IPS DF 19.7 (cell line): Measurements from ENCODE around the gene NRP1.
"Not testable (repeated sequence)": the region's sequence is repeated elsewhere in the genome, so short reads cannot be mapped to it uniquely, and the experiment has no call there.

ENCODE experiments used
- DNase-seq: peaks from one replicate; pipeline ENCODE4 v3.0.0-alpha.2; 2013; ENCODE audit warnings: low read depth, low spot score

The NRP1 gene

GRCh38 chr10:33237736-33238624 lies 96.5 kb downstream of the NRP1 start:
- no peak for DNase-seq

GRCh38 chr10:33236916-33237315 lies 97.6 kb downstream of the NRP1 start:
- DNase-seq: no peak

- DNase-seq: no peak
These were observed 98.5 kb downstream of the NRP1 start for GRCh38 chr10:33235951-33236350.

- DNase-seq: no peak
These were observed 99.1 kb downstream of the NRP1 start for GRCh38 chr10:33235251-33235884.

GRCh38 chr10:33234831-33235237 lies 99.6 kb downstream of the NRP1 start:
- no peak for DNase-seq

GRCh38 chr10:33233635-33234034 lies 100.8 kb downstream of the NRP1 start:
- DNase-seq: no peak

- DNase-seq: no peak
These were observed 101.2 kb downstream of the NRP1 start for GRCh38 chr10:33233221-33233620.

GRCh38 chr10:33231621-33232350 lies 102.7 kb downstream of the NRP1 start:
- DNase-seq: no peak

- DNase-seq: no peak
These were observed 104.6 kb downstream of the NRP1 start for GRCh38 chr10:33229949-33230267.

- no peak for DNase-seq
These were observed 105.1 kb downstream of the NRP1 start for GRCh38 chr10:33229252-33229948.

- no peak for DNase-seq
These were observed 106.0 kb downstream of the NRP1 start for GRCh38 chr10:33228426-33228825.

GRCh38 chr10:33227489-33227888 lies 107.0 kb downstream of the NRP1 start:
- DNase-seq: no peak

GRCh38 chr10:33224251-33224965 lies 110.1 kb downstream of the NRP1 start:
- DNase-seq: no peak

GRCh38 chr10:33223326-33224000 lies 111.0 kb downstream of the NRP1 start:
- DNase-seq: no peak

GRCh38 chr10:33222304-33222703 lies 112.2 kb downstream of the NRP1 start:
- not testable (repeated sequence) for DNase-seq

- no peak for DNase-seq
These were observed 116.6 kb downstream of the NRP1 start for GRCh38 chr10:33217854-33218253.

- DNase-seq: no peak
These were observed 117.6 kb downstream of the NRP1 start for GRCh38 chr10:33216661-33217427.

GRCh38 chr10:33215635-33216034 lies 118.8 kb downstream of the NRP1 start:
- DNase-seq: no peak

GRCh38 chr10:33215154-33215553 lies 119.3 kb downstream of the NRP1 start:
- DNase-seq: no peak

- DNase-seq: no peak
These were observed 120.3 kb downstream of the NRP1 start for GRCh38 chr10:33214174-33214573.
